ENCODE data around the gene WDR62.
A peak's percentile ranks its signal among the peaks of the same experiment; 100 is the strongest.

Gene WDR62

GRCh38 chr19:36103842-36104552, 49.3 kb downstream of the WDR62 start:
- intact Hi-C loops (cut with DNase I): no loop called here
- DNase-seq: no peak

GRCh38 chr19:36106441-36106840, 51.7 kb downstream of the WDR62 start:
- intact Hi-C loops (cut with DNase I): no loop called here
- DNase-seq: no peak

GRCh38 chr19:36106991-36107390, 52.3 kb downstream of the WDR62 start:
- intact Hi-C loops (cut with DNase I): no loop called here
- DNase-seq: no peak

GRCh38 chr19:36108684-36109083, 54.0 kb downstream of the WDR62 start:
- intact Hi-C loops (cut with DNase I): no loop called here
- no peak for DNase-seq

- DNase-seq: no peak
- intact Hi-C loops (cut with DNase I): no loop called here
Observed at GRCh38 chr19:36110487-36111199, 55.9 kb downstream of the WDR62 start, which contains the start of gene OVOL3. Gene OVOL3 (plus strand): TSS chr19:36111143. CDS start chr19:36111203, 60 bp downstream.

GRCh38 chr19:36111200-36111539, 56.5 kb downstream of the WDR62 start:
- DNase-seq: no peak

GRCh38 chr19:36112678-36113077, 58.0 kb downstream of the WDR62 start:
- DNase-seq: no peak
- intact Hi-C loops (cut with DNase I): no loop called here

More at GRCh38 chr19:36111200-36111539, 56.5 kb downstream of the WDR62 start:
- intact Hi-C loops (cut with DNase I): no loop called here

GRCh38 chr19:36113425-36113824, 58.7 kb downstream of the WDR62 start:
- no peak for DNase-seq
- intact Hi-C loops (cut with DNase I): no loop called here

GRCh38 chr19:36113894-36114720, 59.4 kb downstream of the WDR62 start:
- DNase-seq: peak in 2 of 10 donors; percentile 27 to 35
- intact Hi-C loops (cut with DNase I): loop anchor here (1.0 to 2.0 kb wide), 2 partner anchors 15 to 54 kb away; no protein-coding TSS in a partner anchor

- intact Hi-C loops (cut with DNase I): loop anchor here (1.0 to 2.0 kb wide), 2 partner anchors 14 to 55 kb away; no protein-coding TSS in a partner anchor
Observed at GRCh38 chr19:36114721-36115452, 60.2 kb downstream of the WDR62 start, which contains the start of gene POLR2I. Gene POLR2I (minus strand): TSS chr19:36114875. CDS start chr19:36114856, 19 bp downstream.

GRCh38 chr19:36115453-36116343, 61.0 kb downstream of the WDR62 start, which contains the start of gene TBCB:
Gene TBCB (plus strand): TSS chr19:36115468. CDS start chr19:36115561, 93 bp downstream.
- DNase-seq: no peak
- intact Hi-C loops (cut with DNase I): loop anchor here (2.0 kb wide), 1 partner anchor 13 kb away; no protein-coding TSS in a partner anchor

More at GRCh38 chr19:36114721-36115452, 60.2 kb downstream of the WDR62 start, which contains the start of gene POLR2I:
- peak; percentile 99 to 100 (median 100) for DNase-seq

- DNase-seq: no peak
- intact Hi-C loops (cut with DNase I): no loop called here
Observed at GRCh38 chr19:36116344-36116637, 61.6 kb downstream of the WDR62 start.

- DNase-seq: no peak
- intact Hi-C loops (cut with DNase I): no loop called here
Observed at GRCh38 chr19:36120092-36120983, 65.6 kb downstream of the WDR62 start.

- intact Hi-C loops (cut with DNase I): no loop called here
- no peak for DNase-seq
Observed at GRCh38 chr19:36120984-36121358, 66.3 kb downstream of the WDR62 start.

- DNase-seq: no peak
- intact Hi-C loops (cut with DNase I): no loop called here
Observed at GRCh38 chr19:36121486-36122124, 66.9 kb downstream of the WDR62 start.

- DNase-seq: no peak
- intact Hi-C loops (cut with DNase I): loop anchor here (5.0 kb wide), 1 partner anchor 63 kb away; no protein-coding TSS in a partner anchor
Observed at GRCh38 chr19:36125557-36125956, 70.9 kb downstream of the WDR62 start.

- DNase-seq: no peak
- intact Hi-C loops (cut with DNase I): loop anchor here (2.0 to 5.0 kb wide), 2 partner anchors 14 to 66 kb away; partner anchors contain the start of genes POLR2I and TBCB
Observed at GRCh38 chr19:36128392-36128736, 73.7 kb downstream of the WDR62 start.

All from posterior cingulate gyrus (tissue), 11 donors.